ENCODE measurements around the gene IL21R. TPM values are rescaled to one million over a fixed set of nuclear protein-coding genes. Genes with fewer than 3 reads are reported as not detected.
A peak's percentile ranks its signal among the peaks of the same experiment; 100 is the strongest.
"Not testable (repeated sequence)": the region's sequence is repeated elsewhere in the genome, so short reads cannot be mapped to it uniquely, and the experiment has no call there.

The IL21R gene
- total RNA-seq, 1 donor from 2014 or later = under 0.01 TPM

DNA sequence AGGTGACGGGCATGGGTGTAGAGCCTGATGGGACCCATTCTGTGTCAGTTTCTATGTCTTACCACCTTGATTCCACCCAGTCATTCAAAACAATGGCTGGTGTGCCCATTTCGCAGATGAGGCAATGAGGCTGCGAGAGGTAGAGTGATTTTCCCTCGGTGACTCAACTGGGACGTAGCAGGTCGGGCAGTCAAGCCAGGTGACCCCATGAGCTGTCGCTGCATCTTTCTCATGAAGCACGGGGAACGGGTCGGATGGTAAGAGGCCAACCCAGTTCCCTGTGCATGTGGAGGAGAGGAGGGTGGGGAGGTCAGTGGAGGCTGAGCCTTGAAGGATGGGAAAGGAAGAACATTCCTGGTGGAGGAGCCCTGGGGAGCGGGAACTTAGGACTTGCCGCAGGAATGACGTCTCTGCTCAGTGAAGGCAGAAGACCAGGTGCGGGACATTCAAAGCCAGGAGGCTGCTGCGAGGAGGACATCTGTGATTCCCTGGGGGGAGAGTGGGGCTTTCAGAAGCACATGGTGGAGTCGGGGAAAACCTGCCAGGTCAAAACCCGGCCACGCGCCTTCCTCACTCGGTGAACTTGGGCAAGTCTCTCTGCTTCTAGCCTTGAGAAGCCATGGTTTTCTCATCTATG is 1.1 kb downstream of the IL21R start:
- no peak for DNase-seq

DNA sequence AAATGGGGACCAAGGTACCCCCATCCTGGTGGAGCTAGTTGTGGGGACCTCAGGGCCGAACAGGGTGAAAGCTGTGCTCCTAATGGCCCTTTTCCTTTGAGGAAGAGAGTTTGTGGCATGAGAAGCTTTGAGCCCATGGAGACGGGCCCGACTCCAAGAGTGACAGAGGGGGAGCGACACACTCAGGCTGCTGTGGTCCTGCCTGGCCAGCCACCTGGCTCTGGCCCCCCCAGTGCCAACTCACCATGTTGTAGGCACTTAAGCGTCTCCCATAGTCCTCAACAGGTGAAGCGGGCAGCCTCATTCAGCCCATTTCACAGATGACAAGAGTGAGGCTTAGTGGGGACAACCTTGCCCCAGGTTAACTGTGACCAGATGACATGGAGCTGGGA is 1.6 kb downstream of the IL21R start:
- no peak for DNase-seq

DNA sequence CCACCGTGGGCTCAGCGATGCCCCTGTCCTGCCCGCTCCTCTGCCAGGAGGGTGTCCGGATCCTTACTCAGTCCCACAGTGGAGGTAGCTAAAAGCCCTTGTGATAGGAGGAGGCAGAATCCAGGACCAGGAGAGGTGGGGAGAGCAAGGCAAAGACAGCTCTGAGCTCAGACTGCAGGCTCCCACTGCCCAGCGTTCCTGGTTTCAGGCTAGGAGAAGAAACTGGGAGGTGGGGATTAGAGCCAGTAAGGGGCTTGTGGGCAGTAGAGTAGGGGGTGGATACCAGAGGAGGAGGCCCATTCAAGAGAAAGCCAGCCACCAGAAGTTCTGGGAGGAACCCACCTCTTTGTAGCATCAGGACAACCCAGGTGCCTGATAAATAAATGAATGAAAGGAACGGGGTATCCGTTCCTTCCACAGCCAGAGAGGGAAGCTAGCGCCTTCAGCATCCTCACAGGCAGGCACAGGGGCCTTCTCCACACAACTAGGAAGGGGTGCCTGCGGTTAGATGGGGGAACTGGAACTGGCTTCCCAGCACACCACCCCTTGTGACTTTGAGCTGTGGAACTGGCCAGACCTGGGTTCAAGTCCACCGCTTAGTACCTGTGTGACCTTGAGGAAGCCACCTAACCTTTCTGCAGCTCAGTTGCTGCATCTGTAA is 2.3 kb downstream of the IL21R start:
- no peak for DNase-seq

DNA sequence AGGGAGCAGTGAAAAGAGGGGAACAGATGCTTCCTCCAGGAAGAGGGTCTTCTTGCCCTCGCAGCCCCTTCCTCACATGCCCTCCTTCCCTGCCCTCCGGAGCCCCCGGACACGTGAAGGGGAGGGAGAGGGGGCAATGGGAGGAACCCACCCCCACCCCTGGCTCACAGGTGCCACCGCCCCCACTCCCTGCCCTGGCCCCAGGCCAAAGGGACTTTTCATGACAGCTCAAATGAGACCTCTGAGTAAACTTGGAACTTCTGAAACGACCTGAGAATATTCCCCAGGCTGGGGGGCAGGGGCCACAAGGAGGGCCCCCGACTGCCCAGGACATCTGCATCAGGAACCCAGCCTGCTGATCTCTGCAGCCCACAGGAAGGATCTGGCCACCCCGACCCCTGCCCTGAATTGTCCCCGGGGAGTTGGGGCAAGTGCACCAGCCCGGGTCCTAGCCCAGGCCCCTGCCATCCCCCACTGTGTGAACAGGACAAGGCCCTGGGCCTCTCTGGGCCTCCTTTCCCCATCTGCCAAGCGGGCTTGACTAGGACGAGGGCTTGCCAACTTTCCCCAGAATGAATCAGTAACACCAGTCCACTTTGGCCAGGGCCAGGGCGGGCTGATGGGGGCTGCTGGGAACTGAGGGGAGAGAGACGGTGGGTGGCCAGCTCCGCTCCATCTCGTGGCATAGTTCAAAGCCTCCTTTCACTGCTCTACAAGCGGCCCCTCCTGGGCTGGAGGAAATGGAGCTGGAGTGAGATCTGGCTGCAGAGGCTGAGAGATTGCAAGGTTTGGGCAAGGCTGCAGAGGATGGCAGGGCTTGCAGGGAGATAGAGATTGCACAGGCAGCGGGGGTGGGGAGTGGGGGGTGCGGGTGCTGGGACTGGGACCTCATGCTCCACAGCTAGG is 3.8 kb downstream of the IL21R start:
- DNase-seq = no peak

DNA sequence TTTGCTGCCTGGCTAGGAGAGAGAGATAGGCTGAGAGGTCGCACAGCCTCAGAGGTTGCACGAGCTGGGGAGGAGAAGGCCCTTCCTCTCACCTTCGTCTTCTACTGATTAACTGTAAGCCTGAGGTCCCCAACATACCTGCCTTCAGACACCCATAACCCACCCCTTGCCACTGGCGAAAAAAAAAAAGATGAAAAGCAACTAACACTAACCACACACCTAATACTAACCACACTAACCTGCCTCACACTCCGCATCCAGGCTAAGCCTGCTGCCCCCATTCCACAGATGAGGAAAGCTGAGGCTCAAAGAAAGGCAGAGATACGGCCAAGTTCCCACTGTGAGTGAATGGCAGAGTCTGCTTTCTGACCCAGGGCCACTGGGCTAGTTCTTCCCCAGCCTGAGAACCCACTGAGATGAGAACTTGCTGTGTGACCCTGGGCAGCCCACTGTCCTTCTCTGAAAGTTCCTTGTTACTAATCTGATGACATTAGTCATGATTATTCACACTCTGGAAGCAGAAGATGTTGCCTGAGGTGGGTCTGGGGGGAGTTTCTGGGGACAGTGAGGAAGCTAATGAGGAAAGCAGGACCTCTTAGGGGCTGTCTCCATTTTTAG is 4.6 kb downstream of the IL21R start:
- DNase-seq = no peak

DNA sequence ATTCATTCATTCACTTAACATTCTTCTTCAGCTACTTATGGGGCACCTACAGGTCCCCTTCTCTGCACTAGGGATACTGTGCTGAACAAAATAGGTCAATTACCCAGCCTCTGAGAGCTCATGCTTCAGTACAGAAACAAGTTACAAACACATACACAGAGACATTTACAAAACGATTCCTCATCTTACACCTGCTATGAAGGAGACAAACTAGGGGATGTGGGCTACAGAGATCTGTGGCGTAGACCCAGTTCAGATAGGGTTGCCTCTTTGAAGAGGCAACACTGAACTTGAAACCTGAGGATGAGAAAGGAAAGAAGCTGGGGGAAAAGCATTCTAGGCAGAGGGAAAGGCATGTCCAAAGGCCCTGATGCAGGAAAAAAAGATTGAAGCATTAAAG is 5.2 kb downstream of the IL21R start:
- DNase-seq = no peak

DNA sequence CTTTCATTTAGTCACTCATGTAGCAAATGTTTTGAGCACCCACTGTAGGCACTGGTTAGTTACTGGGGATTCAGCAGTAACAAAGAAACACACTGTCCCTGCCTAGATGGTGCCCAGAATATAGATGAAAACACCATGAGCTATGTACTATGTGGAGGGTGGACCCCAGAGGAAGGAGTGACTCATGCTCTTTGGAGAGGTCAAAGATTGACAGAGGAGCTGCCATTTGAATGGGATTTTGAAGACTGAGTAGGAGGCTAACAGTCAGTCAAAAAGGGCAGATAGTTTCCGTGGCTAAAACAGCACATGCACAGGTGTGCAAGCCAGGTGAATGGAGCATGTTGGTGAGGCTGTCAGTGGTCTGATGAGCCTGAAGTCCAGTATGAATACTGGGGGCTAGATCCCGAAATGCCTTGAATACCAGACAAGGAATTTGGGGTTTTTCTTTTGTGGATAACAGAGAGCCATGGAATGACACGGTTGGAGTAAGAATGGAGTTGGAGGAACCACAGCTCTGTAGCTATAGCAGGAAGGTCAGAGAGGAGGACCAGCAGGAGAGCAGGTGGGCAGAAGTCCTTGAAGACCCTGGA is 6.1 kb downstream of the IL21R start:
- peak; percentile 55 for DNase-seq

DNA sequence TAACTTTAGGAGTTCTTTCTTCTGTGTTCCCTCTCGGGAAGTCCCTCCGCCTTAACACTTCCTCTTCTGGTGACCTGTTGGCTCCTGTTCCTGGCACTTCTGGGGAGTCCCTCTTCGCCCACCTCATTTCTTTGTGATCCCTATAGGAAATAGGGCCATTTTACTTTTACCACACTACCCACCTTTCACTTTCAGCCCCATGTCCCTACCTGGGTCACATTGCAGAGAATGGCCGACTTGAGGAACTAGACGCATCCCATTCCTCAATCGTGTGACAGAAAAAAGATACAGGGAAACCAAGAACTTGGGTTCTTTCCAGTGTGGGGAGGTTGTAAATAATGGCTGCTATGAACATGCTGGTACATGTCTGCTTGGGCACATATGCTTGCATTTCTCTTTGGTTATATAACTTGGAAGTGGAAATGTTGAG is 6.6 kb downstream of the IL21R start:
- no peak for DNase-seq

DNA sequence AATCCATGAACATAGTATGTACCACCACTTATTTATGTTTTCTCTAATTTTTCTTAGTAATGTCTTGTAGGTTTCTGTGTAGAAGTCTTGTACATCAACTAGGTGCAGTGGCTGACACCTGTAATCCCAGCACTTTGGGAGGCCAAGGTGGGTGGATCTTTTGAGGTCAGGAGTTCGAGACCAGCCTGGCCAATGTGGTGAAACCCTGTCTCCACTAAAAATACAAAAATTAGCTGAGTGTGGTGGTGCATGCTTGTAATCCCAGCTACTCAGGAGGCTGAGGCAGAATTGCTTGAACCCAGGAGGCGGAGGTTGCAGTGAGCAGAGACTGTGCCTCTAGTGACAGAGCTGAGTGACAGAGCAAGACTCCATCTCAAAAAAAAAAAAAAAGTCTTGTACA is 8.0 kb downstream of the IL21R start:
- DNase-seq = not testable (repeated sequence)

DNA sequence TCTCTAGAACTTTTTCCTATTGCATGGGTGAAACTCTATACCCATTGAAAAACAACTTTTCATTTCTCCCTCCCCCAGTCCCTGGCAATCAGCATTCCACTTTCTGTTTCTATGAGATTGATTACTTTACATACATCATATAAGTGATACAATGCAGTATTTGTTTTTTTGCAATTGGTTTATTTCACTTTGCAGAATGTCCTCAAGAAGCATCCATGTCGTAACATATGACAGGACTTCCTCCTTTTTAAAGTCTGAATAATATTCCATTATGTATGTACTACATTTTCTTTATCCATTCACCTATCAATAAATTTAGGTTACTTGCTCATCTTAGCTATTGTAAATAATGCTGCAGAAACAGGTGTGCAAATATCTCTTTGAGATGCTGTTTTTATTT is 8.8 kb downstream of the IL21R start:
- DNase-seq = no peak

DNA sequence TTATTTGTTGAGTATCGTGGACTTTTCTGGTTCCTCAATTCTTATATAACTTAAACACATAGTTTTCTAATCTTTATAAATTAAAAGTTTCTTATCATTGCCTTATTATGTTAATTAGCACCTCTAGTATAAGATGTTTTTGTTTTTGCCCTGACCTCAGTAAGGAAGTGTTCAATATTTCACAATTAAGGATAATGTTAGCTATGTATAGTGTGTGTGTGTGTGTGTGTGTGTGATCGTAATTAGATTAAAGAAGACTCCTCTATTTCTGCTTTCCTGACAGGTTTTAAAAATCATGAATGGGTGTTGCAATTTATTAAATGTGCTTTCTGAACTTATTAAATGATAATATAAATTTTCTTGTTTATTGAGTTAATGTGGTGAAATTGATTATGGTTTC is 12.0 kb downstream of the IL21R start:
- DNase-seq = no peak

DNA sequence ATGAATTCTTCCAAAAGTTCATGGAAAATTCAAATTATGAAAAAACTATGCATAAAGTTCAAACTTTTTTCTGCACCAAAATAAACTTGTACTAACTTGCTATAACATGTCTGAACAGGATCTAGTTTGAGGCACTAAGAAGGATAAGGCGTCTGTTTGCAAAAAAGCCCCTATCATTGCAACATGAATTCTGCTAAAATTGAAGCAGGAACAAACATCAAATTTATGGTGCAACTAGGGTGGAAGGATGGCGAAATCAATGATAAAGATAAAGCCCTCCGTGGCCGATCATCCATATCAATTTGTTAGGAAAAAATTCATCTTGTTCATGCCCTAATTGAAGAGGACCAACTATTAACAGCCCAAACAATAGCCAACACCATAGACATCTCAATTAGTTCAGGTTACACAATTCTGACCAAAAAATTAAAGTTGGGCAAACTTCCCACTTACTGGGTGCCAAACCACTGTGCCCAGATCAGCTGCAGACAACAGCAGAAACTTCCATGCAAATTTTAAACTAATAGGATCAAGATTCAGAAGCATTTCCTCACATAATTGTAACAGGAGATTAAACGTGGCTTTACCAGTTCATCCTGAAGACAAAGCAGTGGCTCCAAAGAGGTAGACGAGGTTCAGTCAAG is 12.9 kb downstream of the IL21R start:
- no peak for DNase-seq

DNA sequence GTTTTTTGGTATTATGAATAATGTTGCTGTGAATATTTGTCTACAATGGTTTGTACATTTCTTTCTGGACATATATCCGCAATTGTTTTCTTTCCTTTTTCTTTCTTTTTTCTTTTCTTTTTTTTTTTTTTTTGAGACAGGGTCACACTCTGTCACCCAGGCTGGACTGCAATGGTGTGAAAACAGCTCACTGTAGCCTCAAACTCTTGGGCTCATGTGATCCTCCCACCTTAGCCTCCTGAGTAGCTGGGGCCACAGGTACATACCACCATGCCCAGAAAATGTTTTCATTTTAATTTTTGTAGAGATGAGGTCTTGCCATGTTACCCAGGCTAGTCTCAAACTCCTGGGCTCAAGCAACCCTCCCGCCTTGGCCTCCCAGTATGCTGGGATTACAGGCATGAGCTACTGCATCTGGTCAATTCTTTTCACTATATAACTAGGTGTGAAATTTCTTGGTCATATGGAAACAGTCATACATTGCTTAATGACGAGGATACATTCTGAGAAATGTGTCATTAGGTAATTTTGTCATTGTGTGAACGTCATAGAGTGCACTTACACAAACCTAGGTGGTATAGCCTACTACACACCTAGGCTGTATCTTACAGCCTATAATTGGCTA is 15.2 kb downstream of the IL21R start:
- DNase-seq = no peak

DNA sequence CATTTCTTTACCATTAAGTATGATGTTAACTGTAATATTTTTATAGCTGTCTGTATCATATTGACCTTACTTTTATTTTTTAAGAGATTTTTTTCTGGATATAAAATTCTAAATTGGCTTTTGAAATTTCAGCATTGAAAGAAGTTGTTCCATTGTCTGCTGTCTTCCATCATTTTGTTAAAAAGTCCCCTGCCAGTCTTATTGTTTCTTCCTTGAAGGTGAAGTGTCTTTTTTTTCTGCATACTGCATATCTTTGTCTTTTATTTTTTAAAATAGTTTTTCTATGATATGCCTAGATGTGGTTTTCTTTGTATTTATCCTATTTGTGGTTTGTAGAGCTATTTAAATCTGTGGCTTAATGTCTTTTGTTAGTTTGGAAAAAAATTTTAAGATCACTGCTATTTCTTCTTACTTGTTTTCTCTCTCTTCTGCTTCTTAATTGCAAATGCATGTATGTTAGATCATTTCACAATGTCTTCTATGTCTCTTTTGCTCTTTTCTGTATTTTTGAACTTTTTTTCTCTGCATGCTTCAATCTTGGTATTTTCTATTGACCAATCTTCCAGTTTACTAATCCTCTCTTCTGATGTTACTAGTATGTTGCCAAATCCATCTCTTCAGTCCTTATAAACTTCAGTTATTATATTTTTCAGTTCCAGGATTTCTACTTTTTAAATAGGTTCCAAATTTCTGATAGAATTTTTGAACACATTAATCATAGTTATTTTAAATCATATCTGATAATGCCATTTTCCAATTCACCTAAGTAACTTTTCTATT is 20.2 kb downstream of the IL21R start:
- no peak for DNase-seq

DNA sequence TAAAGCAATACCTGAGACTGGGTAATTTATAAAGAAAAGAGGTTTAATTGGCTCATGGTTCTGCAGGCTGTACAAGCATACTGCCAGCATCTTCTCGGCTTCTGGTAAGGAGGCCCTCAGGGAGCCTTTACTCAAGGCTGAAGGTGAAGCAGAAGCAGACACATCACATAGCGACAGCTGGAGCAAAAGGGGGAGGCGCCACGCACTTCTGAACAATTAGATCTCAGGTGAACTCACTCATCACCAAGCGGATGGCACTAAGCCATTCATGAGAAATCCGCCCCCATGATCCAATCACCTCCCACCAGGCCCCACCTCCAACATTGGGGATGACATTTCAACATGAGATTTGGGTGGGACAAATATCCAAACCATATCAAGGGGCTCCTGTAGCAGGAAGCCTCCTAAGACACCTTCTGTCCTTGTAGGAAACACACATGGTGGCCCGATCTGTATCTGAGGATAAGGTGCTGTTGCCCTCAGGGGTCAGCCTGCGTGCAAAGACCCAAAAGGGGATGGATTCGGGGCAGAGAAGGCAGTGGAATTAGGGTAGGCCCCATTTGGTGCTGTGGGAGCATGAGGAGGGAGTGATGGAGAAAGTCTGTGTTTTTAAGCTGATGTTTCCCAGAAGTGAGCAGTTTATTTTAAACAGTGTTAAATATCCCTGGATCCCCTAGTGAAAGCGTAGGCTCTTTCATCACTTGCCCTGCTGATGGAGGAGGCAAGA is 23.0 kb downstream of the IL21R start:
- no peak for DNase-seq

DNA sequence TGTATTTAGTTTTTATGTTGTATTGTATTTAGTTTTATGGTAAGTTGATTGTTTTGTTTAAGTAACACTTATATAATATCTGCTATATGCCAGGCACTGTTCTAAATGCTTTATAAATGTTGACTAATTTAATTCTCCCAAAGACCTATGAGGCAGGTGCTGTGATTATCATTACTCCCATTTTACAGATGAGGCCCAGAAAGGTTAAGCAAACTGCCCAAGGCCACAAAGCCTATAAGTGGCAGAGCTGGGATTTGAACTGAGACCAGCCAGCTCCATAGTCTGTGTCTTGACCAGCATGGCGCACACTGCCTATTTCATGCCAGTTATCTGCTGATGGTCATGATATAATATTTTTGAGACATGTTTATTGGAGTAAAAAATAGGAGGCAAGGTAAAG is 24.0 kb downstream of the IL21R start:
- no peak for DNase-seq

DNA sequence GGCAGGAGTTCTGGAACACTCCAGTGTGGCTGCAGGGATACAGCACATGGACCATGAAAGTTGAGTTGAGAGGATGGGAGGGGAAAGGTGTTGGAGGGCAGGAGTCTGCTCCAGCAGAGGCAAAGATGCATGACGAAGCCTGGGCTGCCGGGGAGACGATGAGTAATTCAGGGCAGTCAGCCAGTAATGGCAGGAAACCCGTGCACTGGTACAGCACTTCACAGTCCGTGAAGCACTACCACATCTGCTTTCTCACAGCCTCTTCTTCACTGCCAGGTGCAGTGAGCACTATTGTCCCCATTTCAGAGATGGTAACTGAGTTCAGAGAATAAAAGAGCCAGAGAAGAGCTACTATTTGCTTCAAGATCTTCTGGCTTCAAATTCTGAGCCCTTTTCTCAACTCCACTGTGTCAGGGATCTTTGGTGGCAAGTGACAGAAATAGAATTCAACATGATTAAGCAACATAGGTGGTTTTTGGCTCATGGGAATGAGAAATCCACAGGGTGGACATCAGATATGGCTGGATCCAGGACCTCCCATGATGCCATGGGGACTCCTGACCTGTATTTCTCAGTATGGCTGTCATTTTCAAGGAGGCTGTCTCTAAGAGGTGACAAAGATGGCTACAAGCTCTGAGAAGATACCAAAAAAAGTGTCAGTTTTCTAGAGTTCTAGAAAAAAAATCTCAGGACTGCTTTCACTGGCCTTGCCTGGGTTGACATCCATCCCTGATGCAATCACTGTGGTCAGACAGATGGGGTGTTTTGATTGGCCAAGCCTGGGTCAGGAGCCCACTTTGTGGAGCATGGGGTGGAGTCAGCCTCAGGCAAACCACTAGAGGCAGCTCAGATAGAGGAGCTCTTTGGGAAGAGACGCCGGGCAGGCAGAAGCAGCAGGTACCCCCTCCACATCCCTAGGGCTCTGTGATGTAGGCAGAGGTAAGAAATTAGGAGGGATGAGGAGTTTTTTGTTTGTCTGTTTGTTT is 24.7 kb downstream of the IL21R start:
- DNase-seq = peak; percentile 47

DNA sequence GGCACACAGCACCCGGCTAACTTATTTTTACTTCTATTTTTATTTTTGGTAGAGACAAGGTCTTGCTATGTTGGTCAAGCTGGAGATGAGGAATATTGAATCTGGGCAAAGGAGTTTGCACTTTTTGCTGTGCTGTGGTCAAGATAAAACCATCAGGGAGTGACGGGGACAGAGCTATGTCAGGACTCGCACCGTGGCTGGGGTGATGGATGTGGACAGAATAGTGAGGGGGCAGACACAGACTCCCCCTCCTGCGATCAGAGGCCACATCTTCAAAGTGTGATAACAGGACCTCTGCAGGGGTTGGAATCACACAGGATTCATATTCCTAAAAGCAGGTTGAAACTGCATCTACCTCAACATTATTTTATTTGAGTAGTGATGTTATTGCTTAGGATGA is 25.6 kb downstream of the IL21R start:
- no peak for DNase-seq

Data from dermis blood vessel endothelial cell (primary cell).